ENCODE results near the gene CRACDL. TPM values are rescaled to one million over a fixed set of nuclear protein-coding genes. Genes with fewer than 3 reads are reported as not detected.

CRACDL gene
- polyA plus RNA-seq, 10 donors, result 1.2 to 3.0 (median 1.8) TPM

DNA sequence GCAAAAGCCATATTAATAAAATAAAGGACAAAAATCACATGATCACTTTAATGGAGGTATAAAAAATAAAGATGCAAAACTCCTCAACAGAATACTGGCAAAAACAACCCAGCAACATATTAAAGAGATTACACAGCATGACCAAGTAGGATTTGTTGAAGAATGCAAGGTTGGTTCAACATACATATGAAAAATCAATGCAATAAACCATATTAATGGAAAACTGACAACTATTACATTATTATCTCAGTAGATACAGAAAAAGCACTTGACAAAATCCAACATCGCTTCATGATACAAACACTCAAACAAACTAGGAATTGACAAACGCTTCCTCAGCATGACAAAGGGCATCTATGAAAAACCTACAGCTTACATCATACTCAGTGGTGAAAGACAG, 76.7 kb downstream of the CRACDL start:
- DNase-seq, result no peak

DNA sequence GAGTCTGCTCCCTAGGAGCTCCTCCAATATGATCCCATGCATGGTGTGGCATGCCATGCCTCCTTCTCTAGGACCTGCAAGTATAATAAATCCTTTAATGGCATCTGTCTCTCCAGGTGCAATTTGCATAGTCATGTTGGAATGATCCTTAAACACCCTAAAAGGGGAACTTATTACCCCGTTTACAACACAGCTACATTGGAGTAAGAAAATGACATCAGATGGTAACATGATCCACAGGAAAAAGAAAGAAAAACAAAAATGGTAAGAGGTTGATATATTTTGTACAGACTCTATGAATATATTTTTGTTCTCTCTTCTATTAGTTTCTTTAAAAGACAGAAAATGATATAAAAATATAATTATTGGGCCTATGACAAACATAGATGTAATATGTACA, 79.0 kb downstream of the CRACDL start:
- no peak for DNase-seq

DNA sequence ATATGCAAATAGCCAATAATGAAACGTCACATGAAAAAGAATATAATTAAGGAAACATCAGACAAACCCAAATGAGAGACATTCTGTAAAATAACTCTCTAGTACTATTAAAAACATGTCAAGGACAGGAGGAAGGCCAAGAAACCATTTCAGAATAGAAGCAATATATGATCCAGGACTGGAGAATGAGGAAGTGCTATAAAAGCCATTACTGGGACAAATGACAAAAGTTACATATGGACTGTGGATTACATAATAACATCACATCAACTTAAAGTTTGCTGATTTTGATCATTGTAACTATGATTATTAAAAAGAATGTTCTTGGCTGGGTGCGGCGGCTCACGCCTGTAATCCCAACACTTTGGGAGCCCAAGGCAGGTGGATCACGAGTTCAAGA, 81.3 kb downstream of the CRACDL start:
- DNase-seq, result no peak

DNA sequence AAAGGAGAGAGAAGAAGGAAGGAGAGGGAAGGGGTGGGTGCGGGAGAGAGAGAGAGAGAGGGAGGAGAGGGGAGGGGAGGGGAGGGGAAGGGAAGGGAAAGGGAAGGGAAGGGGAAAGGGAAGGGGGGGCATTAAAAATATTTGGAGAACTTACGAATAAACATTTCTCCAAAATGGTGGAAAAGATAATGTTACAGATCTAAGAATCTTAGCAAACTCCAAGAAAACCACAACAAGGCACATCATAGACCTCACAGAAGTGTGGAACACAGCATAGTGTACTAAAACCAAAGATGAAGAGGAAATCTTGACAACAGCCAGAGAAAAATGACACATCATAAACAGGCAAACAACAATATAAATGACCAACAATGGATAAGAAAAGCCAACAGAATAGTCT, 83.1 kb downstream of the CRACDL start:
- no peak for DNase-seq

DNA sequence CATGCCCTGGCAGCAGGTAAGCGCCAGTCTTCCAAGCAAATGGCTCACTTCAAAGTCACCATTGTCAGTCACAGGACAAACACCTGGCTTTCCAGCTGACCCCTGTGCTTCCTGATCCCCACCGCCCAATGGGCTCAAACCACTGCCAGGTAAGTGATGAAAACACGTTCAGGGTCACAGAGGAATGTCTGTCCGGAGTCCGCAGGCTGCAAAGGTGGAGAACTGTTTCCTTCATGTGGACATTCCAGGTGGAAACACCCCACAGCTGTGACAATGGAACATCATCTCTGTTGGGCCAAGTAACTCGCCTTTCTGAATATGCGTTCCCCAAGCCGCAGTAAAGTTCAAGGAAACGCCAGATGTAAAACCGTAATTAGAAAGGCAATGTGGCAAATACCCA, 86.0 kb downstream of the CRACDL start:
- no peak for DNase-seq

DNA sequence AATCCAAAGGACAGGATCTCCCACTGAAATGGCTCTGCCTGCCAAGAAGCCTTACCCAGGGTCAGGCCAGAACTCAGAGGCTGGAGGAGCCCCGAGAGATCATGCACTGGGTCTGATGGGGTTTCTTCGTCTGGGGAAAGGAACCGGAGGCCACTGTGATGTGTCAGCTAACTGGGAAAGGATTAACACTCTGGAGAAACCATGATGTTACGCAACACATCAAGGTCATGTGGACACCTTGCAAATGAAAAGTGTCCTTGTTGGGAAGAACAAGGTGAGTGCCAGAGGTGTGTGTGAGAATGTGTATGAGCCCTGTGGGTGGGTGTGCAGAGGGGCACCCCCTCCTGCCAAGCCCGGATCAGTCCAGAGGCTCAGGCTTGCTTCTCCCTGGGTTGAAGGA, 86.9 kb downstream of the CRACDL start:
- no peak for DNase-seq

DNA sequence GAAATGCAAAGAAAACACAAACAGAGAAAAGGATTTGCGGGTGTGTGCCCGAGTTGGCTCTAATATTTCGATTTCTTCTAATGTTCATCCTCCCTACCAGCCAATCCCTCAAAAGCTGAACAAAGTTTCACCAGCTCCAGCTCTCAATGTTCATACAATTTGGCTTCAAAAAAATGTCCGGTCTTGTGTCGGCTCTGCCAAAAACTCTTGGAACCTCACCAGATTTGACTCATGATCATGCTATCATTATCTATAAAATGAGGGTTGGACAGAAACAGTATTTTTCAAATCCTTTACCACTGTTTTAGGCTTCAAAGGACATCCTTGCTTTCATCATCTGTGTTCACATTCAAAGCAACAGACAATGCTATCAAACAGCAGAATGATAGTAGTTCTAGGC, 88.2 kb downstream of the CRACDL start:
- no peak for DNase-seq

DNA sequence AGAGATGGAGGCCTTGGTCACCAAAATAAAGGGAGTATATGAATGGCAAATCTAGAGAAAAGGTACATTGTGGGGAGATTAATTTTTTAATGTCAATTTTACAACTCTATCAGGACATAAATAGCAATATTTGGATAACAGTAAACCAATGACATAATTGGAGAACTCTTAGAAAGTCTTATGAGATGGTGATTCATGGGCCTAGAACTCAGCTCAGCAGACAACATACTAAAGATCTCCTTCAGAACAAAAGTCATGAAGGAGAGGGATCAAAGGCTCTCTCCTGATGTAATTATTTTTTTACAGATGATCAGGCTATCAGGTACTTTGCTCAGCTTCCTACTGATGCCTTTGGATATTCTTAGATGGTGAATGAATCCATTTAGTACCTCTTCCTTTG, 90.0 kb downstream of the CRACDL start:
- DNase-seq, result no peak

DNA sequence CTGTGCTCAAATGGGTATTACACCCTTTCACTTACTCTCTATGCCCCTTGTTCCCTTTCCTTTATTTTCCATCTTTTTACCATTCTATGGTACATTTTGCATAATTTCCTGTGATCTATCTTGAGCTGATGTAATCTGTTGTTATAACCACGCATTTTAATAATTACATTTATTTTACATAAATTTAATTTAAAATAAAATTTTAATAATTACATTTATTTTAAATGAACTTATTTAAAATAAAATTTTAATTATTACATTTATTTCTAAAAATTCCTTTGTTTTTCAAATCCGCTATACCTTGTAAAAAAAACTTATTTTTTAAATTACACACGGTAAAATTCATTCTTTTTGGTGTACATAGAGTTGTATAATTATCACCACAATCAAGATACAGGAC, 93.9 kb downstream of the CRACDL start:
- DNase-seq, result no peak

DNA sequence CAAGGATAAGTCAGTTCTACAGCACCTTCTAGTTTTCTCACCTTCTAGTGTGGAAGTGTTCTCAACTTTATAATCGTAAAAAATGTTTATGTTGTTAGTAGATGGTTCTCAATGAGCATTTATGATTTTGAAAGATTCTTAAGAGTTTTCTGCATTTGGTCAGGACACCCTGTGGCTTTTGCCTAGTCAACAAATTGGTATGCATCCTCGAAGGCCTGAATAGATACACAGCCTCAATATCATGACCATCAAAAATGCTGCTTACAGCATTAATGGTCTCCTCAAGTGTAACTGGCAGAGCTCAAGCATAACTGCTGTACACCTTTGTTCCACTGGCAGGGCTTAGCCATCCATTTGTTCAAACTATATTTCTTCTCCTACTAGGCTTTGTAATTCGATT, 96.7 kb downstream of the CRACDL start:
- DNase-seq, result no peak

DNA sequence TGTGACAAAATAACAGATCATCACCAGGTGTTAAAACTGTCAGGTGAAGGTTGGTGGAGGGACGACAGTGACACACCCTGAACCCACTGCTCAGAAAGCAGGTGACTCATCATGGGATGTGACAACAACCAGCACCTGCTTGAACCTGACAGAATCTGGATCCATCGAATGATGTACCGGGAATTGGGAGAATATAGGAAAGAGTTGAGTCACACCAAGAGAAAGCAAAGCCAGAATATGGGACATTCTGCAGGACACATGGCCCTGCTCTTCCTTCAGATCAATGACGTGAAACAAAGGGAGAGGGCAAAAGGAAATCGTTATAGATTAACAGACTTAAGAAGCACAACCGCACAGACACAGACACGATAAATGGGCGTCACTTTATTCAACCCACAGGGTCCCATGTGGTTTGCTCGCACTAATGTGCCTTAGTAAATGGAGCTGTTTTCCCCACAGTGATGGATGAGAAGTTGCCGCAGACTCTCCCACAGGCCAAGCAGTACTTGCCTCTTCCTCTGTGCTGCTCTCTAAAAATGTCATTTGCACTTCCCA, 100.1 kb downstream of the CRACDL start:
- DNase-seq, result no peak

DNA sequence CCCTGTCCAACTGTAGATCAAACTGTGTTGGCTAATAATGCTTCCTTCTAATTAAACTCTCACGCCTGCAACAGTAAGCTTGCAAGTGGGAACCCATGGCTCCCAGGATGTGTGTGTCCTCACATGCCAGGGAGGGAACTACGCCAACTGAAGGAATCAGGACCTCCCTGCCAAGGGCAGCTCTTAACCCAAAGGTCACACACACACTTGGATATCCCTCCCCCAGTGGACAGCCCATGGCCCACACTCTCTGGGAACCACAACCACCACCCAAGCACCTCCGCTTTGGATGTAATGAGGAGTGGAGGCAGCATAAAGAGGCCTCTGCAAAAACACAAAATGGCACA, 102.1 kb downstream of the CRACDL start:
- DNase-seq, result no peak

DNA sequence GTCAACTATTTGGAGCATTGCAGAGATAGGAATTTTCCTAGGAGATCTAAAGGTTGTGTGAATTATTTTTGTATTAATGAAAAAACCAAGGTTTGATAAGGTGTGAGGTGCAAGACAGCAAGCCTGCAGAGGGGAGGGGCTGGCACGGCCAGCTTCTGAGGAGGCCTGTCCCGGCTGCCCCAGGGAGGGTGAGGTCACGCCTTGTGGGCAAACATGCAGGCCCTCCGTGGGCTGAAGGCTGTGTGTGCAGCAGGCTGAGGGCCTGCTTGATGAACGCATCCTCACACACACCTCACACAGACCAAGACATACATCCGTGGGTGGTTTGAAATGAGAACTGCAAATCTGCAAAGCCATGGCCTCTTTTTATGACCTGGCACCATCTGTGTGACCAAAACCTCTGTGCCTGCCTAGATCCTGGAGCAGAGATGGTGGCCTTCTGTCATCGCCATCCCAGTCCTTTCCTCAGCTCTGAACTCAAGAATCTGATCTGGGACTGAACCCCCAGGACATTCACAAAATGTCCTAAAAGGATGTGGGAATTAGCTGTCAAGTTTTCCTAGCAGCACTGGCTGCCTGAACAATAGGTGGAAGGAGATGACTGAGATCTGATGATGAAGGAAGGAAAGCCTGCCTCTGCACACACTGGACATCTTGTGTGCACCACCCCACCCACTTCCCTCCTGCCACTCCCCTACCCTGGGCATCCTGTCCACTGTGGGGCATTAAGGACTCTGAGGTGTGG, 102.7 kb downstream of the CRACDL start:
- no peak for DNase-seq

DNA sequence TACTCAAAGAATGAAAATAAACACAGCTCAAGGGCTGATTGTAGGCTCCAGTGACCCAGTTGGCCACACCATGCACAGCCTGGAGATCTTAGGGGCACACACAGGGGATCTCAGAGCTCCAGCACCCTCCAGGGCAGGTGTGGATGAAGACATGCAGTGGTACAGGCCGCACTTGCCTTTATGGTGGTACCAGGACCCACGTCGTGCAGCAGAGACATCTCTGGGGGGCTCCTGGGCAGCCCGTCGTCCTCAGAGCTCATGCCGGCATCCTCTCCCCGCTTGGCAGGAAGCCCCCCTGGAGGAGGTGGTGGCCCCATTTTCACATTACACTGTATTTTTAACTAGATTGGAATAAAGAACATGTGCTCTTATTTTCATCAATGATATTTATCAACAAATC, 103.9 kb downstream of the CRACDL start:
- DNase-seq, result no peak

DNA sequence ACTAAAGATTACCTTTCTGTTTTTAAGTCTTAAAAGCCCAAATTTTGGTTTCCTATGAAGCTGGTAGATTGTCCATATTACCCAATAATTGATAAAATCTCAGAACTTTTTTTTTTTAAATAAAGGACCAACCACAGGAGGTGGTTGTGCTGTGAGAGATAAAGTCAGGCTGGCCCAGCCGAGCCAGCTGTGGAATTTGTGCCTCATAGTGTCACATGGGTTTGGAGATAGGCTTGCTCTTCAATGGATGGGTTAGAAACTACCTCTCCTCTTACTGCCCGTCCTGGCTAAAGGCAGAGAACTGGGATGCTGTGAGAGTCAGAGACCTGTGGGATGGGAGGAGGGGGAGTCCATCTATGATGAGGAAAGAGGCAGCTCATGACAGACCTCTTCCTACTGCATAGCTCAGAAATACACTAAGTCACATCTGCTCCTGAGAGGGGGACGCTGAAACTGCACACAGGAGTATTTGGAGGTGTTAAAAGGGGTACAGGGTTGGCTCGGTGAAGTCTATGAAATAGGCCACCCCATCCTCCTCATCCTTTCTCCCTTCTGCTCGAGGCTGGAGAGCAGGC, 105.4 kb downstream of the CRACDL start:
- DNase-seq, result no peak

DNA sequence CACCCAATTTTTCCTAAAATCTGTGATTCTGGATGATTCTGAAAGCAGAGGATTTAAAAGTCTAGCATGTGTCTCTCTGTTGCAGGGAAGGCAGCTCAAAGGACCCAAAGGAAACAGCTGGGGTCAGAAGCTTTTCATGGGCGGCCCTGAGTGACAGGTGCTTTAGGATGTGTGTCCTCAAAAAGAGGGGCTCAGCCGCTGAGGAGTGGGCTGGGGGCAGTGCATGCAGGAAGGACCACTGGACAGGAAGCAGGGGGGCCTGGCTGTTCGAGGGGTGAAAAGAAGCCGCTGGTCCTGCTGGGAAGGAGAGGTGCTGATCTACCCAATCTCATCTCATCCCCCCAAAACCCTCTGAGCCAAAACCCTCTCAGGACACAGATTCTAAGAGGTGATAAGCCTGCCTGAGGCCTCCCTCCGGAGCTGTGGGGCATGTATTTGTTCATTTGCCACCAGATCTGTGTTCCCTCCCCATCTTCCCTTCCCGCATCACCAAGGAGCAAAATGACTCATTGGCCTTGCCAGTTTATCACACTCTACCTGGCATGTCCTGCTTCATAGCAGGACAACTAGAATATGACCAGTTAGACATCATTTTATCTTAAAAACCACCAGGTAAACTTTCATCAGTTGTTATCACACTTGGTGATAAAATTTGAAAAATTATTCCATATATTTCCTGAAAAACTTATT, 106.3 kb downstream of the CRACDL start:
- no peak for DNase-seq

DNA sequence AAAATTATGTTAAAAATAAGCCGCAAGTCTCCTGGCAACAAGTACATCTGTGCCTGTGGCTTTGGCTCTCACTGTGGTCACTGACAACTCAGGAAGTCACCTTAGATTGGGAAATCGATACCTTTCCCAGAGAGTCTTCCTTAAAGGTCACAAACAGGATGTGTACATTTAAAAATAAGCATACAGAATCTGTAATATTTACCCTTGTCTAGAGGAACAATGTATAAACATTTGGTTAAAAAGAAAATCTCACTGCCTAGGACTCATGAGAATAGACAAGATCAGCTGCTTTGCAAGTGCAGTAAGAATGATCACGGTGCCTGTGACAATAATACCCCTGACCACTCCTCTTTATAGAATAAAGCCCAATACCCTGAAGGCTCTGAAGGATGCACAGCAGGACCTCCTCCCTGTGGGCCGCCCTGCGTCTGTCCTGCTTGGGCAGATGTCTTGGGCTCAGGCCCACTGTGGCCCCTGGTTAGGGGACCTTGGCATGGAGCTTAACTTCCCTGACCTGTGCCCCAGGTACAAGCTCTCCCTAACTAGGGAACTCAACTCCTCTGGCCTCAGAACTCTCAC, 107.1 kb downstream of the CRACDL start:
- no peak for DNase-seq

DNA sequence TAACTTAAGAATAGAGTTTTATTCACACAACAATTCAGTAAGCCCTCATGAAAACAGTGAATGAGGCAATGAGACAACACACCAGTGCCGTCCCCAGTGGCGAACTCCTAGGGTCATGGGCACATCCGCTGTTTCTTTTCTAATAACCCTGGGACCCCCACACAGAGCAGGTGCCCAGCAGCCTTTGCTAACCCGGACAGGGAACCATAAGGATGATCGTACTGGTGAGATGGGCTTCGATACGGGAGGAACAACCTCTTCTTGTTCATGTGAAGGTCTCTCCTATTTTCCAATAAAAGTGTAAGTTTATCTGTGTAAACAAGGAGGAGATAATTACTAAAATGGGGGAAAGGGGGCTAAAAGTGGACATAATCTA, 107.7 kb downstream of the CRACDL start:
- DNase-seq, result no peak

DNA sequence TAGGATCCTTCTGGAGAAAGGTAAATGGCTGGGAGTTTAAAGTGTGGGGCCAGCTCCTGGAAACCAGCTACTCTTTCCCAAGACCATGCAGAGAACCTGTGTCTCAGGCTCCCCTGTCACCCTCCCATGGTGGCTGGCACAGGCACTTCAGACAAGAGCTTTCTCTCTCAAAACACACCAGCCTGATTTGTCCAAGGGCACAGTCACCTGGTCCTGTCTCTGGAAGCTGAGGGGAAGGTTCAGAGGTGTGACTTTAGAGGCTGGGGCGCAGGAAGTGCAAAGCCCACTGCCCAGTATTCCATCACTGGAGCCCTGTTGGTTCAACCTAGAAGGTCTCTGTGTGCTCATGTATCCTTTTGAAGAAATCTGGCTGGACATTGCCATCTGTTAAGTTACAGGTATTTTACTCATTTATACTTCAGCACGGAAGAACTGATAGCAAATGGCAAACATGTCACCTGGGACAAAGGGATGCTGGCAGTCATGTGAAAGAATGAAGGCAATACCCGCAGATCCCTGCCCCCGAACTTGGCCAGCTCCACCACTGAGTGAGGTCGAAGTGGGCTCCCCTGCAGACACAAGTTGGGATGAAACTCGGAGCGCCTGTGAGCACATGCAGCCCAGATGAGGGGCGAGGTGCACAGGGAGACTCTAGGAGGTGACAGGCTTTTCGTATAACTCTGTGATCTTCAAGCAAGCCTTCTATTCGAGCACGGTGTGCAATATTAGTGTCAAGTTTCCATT, 108.2 kb downstream of the CRACDL start:
- DNase-seq, result no peak

DNA sequence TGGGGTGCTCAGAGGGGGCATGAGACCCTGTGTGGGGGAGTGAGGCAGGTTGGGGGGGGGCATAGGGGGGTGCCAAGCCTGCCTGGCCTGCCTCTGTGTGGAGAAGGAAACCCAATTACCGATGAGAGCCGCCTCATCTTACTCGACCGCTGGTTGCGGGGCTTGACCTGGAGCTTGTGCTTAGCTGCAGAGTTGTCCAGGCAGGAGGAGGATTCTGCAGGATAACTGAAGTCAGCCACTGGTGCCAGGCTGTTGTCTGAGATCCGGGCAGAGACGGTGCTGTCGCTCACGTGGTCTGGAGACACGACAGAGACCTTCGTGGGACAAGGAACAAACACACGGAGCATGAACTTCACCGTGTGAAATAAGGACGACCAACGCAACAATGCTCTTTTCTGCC, 109.2 kb downstream of the CRACDL start:
- DNase-seq, result no peak

DNA sequence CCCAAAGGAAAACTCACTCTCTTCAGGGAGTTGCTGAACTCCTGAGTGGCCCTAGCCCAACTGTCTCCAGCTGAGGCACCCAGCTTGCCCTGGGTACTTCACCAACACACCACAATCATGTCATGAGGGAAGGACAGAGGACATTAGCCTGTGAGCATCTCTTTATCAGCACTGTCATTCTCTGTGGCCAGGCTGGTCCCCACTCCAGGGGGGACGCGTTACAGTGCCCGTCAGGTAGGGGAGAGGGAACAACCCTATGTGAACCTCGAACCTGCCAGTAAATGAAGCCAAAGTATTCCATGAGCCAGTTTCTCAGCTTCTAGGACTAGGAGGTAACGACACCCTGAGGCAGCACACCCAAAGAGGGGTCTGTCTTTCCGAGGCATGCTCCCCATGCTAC, 110.2 kb downstream of the CRACDL start:
- no peak for DNase-seq

DNA sequence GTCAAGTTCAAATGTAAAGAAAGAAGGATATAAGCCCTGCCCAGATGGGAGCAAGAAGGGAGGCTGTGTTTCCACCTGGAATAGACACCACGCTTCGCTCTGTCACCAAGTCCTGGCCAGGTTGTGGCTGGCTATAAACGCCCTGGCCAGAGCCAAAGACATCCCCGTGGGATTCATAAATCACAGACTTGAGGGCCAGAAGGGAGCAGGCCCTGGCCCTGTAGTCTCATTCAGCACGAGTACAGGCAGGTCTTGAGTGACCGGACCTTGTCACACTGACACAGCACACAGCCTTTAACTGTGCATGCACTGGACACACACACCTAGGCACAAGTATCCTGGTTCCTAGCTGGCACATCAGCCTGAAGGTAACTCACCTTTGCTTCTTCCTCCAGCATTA, 110.6 kb downstream of the CRACDL start:
- no peak for DNase-seq
